NCI-H510A treated with DMSO at 0.1 percent for 48 hours (cell line): ENCODE data around the gene KANK4.
"Not testable (repeated sequence)": the region's sequence is repeated elsewhere in the genome, so short reads cannot be mapped to it uniquely, and the experiment has no call there.

Experiments used
- DNase-seq: peaks from one replicate; lab custom pipeline; 2025; lab: John Stamatoyannopoulos, UW

The KANK4 gene

GRCh38 chr1:62271948-62272728 lies 47.1 kb downstream of the KANK4 start:
- DNase-seq, result peak; percentile 71

- DNase-seq, result no peak
Measured at GRCh38 chr1:62271134-62271533, 48.1 kb downstream of the KANK4 start.

DNA sequence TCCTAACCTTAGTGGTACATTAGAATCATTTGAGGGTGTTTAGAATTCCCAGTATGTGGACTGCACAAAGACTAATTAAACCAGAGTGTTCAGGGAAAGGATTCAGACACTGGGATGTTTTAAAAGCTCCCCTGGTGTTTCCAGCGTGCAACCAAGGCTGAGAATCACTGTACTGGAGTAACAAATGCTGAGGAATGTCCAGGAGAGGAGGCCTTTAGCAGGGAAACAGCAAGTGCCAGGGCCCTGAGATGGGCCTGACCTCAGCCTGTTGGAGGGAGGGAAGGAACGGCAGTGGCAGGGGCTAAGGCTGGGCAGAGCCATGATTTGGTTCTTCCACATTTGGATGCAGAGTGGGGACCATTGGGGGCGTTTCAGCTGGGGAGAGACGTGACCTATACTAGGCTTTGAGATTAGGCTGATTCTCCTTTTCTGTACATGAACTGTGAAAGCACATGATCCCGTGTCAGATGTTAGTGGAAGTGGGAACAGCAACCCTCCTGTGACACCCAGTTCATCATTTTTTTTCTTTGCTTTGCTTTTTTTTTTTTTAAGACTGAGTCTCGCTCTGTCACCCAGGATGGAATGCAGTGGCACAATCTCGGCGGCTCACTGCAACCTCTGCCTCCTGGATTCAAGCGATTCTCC lies 49.3 kb downstream of the KANK4 start:
- DNase-seq, result no peak

GRCh38 chr1:62269439-62269838 lies 49.8 kb downstream of the KANK4 start:
- no peak for DNase-seq

- DNase-seq, result no peak
Measured at GRCh38 chr1:62268315-62268714, 50.9 kb downstream of the KANK4 start.

DNA sequence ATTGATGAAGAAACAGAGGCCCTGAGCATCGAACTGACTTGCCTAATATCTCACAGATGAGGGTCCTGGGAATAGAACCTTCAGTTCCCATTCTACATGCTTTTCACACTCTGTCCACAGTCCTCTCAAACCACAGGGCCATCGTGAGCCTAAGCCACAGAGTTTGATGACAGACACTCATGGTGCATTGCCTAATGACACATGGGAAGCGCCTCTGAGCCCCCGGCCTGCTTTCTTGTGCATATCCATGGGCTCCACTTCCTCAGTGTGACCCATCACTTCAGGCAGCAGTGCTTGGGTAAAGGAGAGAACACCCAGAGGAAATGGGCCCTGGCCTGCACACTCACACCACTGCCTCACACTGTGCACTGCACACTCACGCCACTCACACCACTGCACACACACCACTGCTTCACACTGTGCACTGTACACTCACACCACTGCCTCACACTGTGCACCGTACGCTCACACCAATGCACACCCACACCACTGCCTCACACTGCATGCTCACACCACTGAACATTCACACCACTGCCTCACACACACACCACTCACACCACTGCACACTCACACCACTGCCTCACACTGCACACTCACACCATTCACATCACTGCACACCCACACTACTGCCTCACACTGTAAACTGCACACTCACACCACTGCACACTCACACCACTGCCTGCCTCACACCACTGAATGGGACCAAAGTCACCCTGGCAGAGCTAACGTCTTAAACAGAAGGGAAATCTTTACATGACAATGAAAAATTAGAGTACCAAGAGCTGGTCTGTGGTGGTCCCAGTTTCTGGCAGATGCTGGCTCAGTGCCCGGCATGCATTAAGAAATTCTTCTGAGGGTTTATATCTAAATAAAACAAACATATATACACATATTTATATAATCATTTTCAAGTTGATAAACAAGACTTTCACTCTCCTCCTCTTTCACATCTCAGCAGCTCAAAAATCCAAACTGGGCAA lies 53.0 kb downstream of the KANK4 start:
- DNase-seq, result no peak

DNA sequence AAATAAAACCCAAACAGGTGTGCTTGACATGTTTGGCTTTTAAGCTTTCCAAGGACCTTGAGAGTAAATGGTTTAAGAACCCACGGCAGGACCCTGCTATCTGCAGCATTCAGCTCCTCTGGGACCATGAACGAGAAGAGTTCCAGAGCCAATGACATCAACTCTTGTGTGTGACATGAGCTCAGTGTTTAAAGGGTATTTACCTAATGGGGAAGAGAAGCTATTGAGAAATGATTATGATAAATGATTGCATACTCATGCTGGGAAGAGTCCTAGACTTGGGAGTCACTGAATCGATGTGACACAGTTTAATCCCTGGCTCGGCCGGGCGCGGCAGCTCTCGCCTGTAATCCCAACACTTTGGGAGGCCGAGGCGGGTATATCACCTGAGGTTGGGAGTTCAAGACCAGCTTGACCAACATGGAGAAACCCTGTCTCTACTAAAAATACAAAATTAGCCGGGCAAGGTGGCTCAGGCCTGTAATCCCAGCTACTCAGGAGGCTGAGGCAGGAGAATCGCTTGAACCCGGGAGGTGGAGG lies 55.4 kb downstream of the KANK4 start:
- peak; percentile 9 for DNase-seq

DNA sequence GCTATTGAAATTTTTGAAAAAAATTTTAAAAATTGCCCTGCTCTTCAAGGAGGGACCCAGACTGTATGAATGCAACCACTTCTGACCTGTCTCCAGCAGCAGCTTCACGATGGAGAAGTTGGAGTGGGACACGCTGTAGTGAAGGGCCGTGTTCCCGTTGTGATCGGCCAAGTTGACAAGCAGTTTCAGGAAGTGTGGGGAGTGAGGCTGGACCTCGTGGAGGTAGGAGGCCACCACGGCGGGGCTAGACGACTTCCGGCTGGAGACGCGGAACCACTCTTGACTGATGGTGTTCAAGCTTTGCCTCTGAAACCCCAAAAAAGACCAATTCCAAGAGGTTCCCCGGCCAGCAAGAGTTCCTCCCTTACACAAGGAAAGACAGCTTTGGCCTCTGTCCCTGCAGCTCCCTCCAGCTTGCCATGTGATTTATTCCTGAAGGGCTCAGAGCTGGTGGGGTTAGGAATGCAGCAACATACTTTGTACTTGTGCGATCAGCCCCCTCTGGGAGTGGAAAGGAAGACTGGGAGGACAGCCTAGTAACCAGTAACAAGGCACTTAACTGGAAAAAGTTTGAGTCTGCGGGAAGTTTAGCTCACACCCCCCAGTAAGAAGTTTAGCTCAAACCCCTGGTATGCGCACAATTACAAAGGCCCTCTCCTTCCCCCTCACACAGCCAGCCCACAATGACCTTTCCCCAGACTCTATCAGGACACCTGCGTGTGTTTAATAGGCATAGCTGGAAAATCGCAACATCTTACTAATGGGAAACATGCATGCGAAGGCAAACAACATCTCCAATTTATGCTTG lies 56.0 kb downstream of the KANK4 start:
- no peak for DNase-seq

- DNase-seq, result no peak
Measured at GRCh38 chr1:62260688-62261087, 58.5 kb downstream of the KANK4 start.

- DNase-seq, result no peak
Measured at GRCh38 chr1:62259551-62259950, 59.7 kb downstream of the KANK4 start.

DNA sequence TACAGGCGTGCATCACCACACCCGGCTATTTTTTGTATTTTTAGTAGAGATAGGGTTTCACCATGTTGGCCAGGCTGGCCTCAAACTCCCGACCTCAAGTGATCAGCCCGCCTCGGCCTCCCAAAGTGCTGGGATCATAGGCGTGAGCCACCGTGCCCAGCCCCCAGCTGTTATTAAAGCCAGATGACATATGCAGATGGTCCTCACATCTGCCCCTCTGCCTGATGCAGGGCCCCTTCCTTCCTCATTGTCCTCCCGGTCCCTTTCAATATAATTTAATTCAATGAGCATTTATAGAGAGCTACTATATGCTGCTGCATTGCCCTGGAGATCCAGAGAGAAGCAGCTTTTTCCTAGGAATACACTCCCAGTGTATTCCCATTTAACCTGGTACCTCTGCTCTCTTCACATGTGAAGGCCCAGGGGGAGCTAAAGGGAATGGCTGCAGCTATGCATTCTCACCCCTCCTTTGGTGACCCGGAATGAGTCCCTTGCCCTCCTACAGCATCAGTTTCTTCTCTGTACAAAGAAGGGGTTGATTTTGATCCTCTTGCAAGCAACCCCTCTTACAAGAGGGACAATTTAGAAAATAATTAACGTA lies 69.0 kb downstream of the KANK4 start:
- no peak for DNase-seq

DNA sequence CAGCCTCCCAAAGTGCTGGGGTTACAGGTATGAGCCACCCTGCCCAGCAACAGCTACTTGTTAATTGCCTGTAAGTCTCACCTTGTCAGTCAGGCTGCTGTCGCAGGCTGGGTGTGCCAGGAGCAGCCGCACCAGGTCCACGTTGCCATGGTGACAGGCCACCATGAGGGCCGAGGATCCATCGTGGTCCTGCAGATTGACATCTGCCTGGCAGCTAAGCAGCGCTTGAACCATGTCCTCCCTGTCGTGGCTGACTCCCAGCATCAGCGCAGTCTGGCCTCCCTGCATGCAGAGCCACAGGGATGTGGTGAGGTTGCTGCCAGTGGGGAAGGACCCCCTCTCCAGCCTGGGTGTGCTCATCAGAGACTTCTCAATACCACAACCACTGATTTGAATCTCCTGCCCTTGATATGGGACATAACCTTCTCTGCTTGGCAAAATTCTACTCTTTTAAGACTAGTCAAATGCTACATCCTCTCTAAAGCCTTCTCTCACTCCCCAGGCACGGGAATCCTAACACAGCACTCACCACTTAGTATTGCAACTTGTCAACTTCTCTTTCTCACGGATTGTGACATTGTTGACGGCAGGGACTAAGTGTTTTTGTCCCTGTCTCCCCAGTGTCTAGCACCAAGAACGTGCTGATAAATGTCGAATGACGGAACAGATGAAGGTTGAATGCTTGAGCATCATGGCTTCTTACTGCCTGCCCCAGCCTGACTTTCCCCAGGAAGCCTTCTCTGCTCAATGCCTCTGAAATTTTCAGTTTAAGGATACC lies 71.7 kb downstream of the KANK4 start:
- no peak for DNase-seq

DNA sequence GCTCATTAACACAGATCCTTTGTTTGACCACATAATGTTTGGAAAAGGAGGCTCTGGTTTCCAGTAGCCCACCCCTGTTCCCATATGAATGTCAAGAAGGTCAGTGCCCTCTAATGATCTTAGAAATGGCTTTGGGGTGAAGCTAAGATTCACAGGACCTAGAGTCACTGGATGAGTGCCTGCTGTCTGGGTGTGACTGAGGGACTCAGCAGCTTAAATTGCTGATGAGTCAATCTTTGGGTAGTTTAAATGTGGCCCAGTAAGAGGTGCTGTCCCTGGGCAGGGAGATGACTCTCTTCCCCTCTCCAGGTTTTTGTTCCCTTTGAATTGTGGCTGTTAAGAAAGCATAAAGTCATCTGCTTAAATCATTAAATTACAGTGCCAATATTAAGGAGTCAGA lies 74.0 kb downstream of the KANK4 start:
- DNase-seq, result no peak

DNA sequence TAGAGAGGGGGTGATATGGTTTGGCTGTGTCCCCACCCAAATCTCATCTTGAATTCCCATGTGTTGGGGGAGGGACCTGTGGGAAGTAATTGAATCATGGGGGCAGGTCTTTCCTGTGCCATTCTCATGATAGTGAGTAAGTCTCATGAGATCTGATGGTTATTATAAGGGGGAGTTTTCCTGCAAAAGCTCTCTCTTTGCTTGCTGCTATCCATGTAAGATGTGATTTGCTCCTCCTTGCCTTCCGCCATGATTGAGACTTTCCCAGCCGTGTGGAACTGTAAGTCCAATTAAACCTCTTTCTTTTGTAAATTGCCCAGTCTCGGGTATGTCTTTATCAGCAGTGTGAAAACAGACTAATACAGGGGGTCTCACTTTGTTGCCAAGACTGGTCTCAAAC lies 74.9 kb downstream of the KANK4 start:
- not testable (repeated sequence) for DNase-seq

- peak; percentile 82 for DNase-seq
Measured at GRCh38 chr1:62241371-62242131, 77.7 kb downstream of the KANK4 start.

GRCh38 chr1:62240651-62241370 lies 78.4 kb downstream of the KANK4 start:
- no peak for DNase-seq

DNA sequence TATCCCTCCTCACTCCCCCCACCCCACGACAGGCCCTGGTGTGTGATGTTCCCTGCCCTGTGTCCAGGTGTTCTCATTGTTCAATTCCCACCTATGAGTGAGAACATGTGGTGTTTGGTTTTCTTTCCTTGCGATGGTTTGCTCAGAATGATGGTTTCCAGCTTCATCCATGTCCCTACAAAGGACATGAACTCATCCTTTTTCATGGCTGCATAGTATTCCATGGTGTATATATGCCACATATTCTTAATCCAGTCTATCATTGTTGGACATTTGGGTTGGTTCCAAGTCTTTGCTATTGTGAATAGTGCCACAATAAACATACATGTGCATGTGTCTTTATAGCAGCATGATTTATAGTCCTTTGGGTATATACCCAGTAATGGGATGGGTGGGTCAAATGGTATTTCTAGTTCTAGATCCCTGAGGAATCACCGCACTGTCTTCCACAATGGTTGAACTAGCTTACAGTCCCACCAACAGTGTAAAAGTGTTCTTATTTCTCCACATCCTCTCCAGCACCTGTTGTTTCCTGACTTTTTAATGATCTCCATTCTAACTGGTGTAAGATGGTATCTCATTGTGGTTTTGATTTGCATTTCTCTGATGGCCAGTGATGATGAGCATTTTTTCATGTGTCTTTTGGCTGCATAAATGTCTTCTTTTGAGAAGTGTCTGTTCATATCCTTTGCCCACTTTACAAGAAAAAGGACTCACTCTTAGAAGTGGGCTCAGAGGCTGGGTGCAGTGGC lies 79.4 kb downstream of the KANK4 start:
- DNase-seq, result not testable (repeated sequence)

GRCh38 chr1:62238507-62238906 lies 80.7 kb downstream of the KANK4 start:
- no peak for DNase-seq
